CD14-positive monocyte (primary cell): ENCODE data around the gene ZNF57. TPM values are rescaled to one million over a fixed set of nuclear protein-coding genes. Genes with fewer than 3 reads are reported as not detected.
A peak's percentile ranks its signal among the peaks of the same experiment; 100 is the strongest.

Experiments used
- DNase-seq, 3 donors: peaks; one replicate each; pipeline ENCODE4 v3.0.0-alpha.2; 2011 to 2022
- H2AFZ ChIP-seq: 2 replicates; pipeline ENCODE4 v1.6.0; 2012; ENCODE audit warnings: mild to moderate bottlenecking, low read depth, low read length, inconsistent platforms; ENCODE audit not compliant: insufficient read depth, poor library complexity, severe bottlenecking
- H3K27ac ChIP-seq, 2 donors: 1 replicate in 1 of 2; 2 replicates in 1 of 2; pipeline ENCODE4 v1.5.1; 2012 to 2013; ENCODE audit warnings: low read length in 2 of 2, control low read depth in 1 of 2, inconsistent platforms in 1 of 2, low read depth in 1 of 2, mild to moderate bottlenecking in 1 of 2
- H3K27me3 ChIP-seq, 2 donors: one replicate each; pipeline versions ENCODE4 v1.6.0 to v1.6.1; 2011 to 2013; ENCODE audit warnings: low read length in 2 of 2; ENCODE audit not compliant: control insufficient read depth in 2 of 2, insufficient read depth in 2 of 2
- H3K36me3 ChIP-seq, 2 donors: replicated peaks in 1 of 2; 1 replicate in 1 of 2; 2 replicates in 1 of 2; pipeline versions ENCODE4 v1.5.1 to v1.6.1; 2012 to 2013; ENCODE audit warnings: low read length in 2 of 2, control low read depth in 1 of 2, inconsistent platforms in 1 of 2, mild to moderate bottlenecking in 1 of 2; ENCODE audit not compliant: insufficient read depth in 2 of 2, control insufficient read depth in 1 of 2
- H3K4me1 ChIP-seq, 2 donors: 1 replicate in 1 of 2; 2 replicates in 1 of 2; pipeline versions ENCODE4 v1.5.1 to v1.6.1; 2012 to 2013; ENCODE audit warnings: low read length in 2 of 2, control low read depth in 1 of 2, inconsistent platforms in 1 of 2, mild to moderate bottlenecking in 1 of 2, moderate library complexity in 1 of 2; ENCODE audit not compliant: insufficient read depth in 2 of 2, control insufficient read depth in 1 of 2
- H3K4me2 ChIP-seq: replicated peaks from 2 replicates; pipeline ENCODE3; 2012; ENCODE audit warnings: low read length, moderate library complexity, mild to moderate bottlenecking; ENCODE audit not compliant: poor library complexity, severe bottlenecking; ENCODE audit errors: extremely low read depth
- H3K4me3 ChIP-seq, 3 experiments: fragments of 200-600 bp in 1 of 3; sonication (generic) in 1 of 3; replicated peaks in 1 of 3; 1 replicate in 2 of 3; 2 replicates in 1 of 3; pipeline ENCODE4 v1.5.1; 2011 to 2013; ENCODE audit warnings: low read length in 3 of 3, mild to moderate bottlenecking in 3 of 3, control low read depth in 2 of 3, low read depth in 2 of 3, inconsistent platforms in 1 of 3, moderate library complexity in 1 of 3
- H3K79me2 ChIP-seq: 2 replicates; pipeline ENCODE4 v1.6.0; 2012; ENCODE audit warnings: mild to moderate bottlenecking, control low read depth, inconsistent platforms, low read length, moderate library complexity; ENCODE audit not compliant: insufficient read depth
- H3K9ac ChIP-seq: 2 replicates; pipeline ENCODE4 v1.6.0; 2017; ENCODE audit warnings: low read length, mild to moderate bottlenecking; ENCODE audit not compliant: insufficient read depth, poor library complexity, severe bottlenecking
- H3K9me3 ChIP-seq, 2 donors: replicated peaks in 1 of 2; 1 replicate in 1 of 2; 2 replicates in 1 of 2; pipeline versions ENCODE4 v1.5.1 to v1.6.1; 2012 to 2013; ENCODE audit warnings: low read length in 2 of 2, control low read depth in 1 of 2; ENCODE audit not compliant: control insufficient read depth in 1 of 2, insufficient read depth in 1 of 2
- H4K20me1 ChIP-seq: 2 replicates; pipeline ENCODE4 v1.6.0; 2012; ENCODE audit warnings: mild to moderate bottlenecking, low read length, control low read depth, moderate library complexity; ENCODE audit not compliant: insufficient read depth
- H3K27ac Mint-ChIP-seq, 7 donors: one replicate each; pipeline ENCODE4 v1.8.0; 2020; ENCODE audit warnings: mild to moderate bottlenecking in 7 of 7, mixed read lengths in 7 of 7, moderate library complexity in 6 of 7, inconsistent platforms in 2 of 7
- H3K27me3 Mint-ChIP-seq, 3 donors: one replicate each; pipeline ENCODE4 v1.8.0; 2021 to 2022; ENCODE audit warnings: low read depth in 3 of 3, mild to moderate bottlenecking in 3 of 3, mixed read lengths in 3 of 3, moderate library complexity in 3 of 3, inconsistent platforms in 1 of 3
- H3K36me3 Mint-ChIP-seq, 2 donors: one replicate each; pipeline ENCODE4 v1.8.0; 2020; ENCODE audit warnings: mixed read lengths in 2 of 2, inconsistent platforms in 1 of 2, mild to moderate bottlenecking in 1 of 2
- H3K4me1 Mint-ChIP-seq: one replicate; pipeline ENCODE4 v1.8.0; 2020; ENCODE audit warnings: mild to moderate bottlenecking, mixed read lengths
- H3K4me3 Mint-ChIP-seq, 2 donors: one replicate each; pipeline ENCODE4 v1.8.0; 2020; ENCODE audit warnings: mild to moderate bottlenecking in 2 of 2, mixed read lengths in 2 of 2, moderate library complexity in 1 of 2
- H3K9me3 Mint-ChIP-seq, 7 donors: one replicate each; pipeline ENCODE4 v1.8.0; 2020 to 2022; ENCODE audit warnings: mixed read lengths in 7 of 7, mild to moderate bottlenecking in 6 of 7, moderate library complexity in 6 of 7, inconsistent platforms in 2 of 7
- WGBS: methylation state at CpG from one replicate; pipeline ENCODE4 v1.1.5; 2013; ENCODE audit warnings: missing lambda C conversion rate; ENCODE audit not compliant: insufficient coverage; 5-methylcytosine and 5-hydroxymethylcytosine counted together
- intact Hi-C, 2 donors: fragments of 100-400 bp; cut with micrococcal nuclease; formaldehyde crosslinking; loops; one replicate each; pipeline versions ENCODE4 v1.15.0 to v1.15.1; 2023
- polyA plus RNA-seq, 3 donors: library from polyadenylated mRNA; depleted of rRNA in 1 of 3; unstranded in 2 of 3; stranded (reverse) in 1 of 3; fragments of 300-500 nt in 2 of 3; fragments of >200 nt in 1 of 3; fragmentation: Illumina TruSeq in 2 of 3; gene quantifications; 1 replicate in 2 of 3; 2 replicates in 1 of 3; pipeline ENCODE4 v1.2.3, GENCODE V29; 2012 to 2021
- TF ChIP-seq, protein P1 (sequence below): fragments of 200-600 bp; IDR thresholded peaks from one replicate; pipeline ENCODE4 v1.8.0; 2022; ENCODE audit warnings: antibody characterized with exemption, mild to moderate bottlenecking

The ZNF57 gene
- polyA plus RNA-seq, 3 donors: 1.4 to 2.1 (median 1.9) TPM

DNA sequence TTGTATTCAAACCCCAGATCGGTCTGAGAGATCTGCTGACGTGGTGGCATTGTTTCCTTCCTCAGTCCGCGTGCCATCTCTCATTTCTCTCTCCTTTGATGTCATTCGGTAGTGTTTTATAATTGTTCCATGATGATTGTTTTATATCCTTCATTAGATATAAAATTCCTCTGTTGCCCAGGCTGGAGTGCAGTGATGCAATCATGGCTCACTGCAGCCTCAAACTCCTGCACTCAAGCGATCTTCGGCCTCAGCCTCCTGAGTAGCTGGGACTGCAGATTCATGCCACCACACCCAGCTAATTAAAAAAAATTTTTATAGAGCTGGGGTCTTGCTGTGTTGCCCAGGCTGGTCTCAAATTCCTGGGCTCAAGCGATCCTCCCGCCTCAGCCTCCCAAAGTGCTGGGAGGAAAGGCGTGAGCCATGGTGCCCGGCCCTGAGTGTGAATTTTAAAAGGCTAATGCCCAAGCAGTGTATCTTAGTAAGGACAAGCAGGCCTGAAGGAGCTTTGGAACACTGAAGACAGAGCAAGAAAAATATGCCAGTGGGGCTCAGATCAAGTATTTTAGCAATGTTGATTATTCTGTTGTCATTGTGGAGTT is 5.3 kb downstream of the ZNF57 start:
- Histone ChIP-seq H3K27me3 (no peaks in the 10 kb centered on the region), H3K4me3 (no peak overlapping the region), H3K9me3 (peaks cover 0 to 7% of the 10 kb centered on the region in 2 donors), H3K27ac (no peak overlapping the region), H3K4me1 (peaks cover 8 to 9% of the 10 kb centered on the region in 2 donors), H4K20me1 (no peaks in the 10 kb centered on the region), H3K36me3 (no peaks in the 10 kb centered on the region), H3K79me2 (peaks cover 22% of the 10 kb centered on the region), H3K9ac (no peak overlapping the region), H2AFZ (no peak overlapping the region), H3K4me2 (no peak overlapping the region)
- intact Hi-C loops: no loop called here
- WGBS: 100% methylated on average over 4 of the region's 11 CpGs
- TF ChIP-seq, protein P1, sequence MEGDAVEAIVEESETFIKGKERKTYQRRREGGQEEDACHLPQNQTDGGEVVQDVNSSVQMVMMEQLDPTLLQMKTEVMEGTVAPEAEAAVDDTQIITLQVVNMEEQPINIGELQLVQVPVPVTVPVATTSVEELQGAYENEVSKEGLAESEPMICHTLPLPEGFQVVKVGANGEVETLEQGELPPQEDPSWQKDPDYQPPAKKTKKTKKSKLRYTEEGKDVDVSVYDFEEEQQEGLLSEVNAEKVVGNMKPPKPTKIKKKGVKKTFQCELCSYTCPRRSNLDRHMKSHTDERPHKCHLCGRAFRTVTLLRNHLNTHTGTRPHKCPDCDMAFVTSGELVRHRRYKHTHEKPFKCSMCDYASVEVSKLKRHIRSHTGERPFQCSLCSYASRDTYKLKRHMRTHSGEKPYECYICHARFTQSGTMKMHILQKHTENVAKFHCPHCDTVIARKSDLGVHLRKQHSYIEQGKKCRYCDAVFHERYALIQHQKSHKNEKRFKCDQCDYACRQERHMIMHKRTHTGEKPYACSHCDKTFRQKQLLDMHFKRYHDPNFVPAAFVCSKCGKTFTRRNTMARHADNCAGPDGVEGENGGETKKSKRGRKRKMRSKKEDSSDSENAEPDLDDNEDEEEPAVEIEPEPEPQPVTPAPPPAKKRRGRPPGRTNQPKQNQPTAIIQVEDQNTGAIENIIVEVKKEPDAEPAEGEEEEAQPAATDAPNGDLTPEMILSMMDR: no peak
- Mint-ChIP-seq H3K4me3 (no peak overlapping the region), H3K4me1 (peaks cover 14% of the 10 kb centered on the region), H3K27ac (peak overlapping the region in 1 of 7 donors; percentile 10), H3K27me3 (peaks cover 0 to 3% (median 0%) of the 10 kb centered on the region in 3 donors), H3K36me3 (peaks cover 6 to 13% of the 10 kb centered on the region in 2 donors), H3K9me3 (peaks cover 7 to 22% (median 10%) of the 10 kb centered on the region in 7 donors)
- DNase-seq: no peak

DNA sequence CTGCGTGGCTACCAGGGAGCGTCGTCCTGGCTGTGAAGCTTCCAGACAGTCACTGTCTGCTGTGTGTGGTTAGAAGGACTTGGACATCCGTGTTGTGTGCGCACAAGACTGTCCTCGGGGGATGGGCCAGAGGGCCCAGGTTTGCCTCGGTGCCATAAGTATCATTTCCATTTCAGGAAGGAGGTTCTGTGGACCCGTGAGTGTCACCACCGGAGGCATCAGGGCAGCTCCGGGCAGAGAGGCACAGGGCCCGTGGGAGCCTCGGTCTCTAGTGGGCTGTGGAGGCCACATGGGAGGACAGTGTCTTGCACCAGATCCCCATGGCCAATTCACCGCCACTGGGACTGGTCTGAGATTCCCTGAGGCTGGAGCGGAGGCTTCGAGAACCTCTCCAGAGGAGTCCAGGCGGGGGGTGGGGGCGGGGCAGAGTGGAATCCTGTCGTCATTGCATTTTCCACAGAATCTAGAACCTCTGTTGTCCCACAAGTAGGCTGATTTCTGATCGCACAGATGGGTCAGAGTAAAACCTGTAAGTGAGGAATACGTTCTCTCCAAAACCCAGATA is 6.0 kb downstream of the ZNF57 start:
- Histone ChIP-seq H3K9me3 (peaks cover 2 to 13% of the 10 kb centered on the region in 2 donors), H3K9ac (no peak overlapping the region), H3K36me3 (peaks cover 0 to under 1% of the 10 kb centered on the region in 2 donors), H3K4me3 (no peak overlapping the region), H3K27ac (no peak overlapping the region), H3K4me1 (peaks cover under 1 to 2% of the 10 kb centered on the region in 2 donors), H3K27me3 (no peaks in the 10 kb centered on the region), H3K4me2 (no peak overlapping the region), H3K79me2 (peaks cover 23% of the 10 kb centered on the region), H4K20me1 (no peaks in the 10 kb centered on the region), H2AFZ (no peak overlapping the region)
- DNase-seq: no peak
- Mint-ChIP-seq H3K27ac (no peak overlapping the region), H3K4me3 (no peak overlapping the region), H3K4me1 (peaks cover 7% of the 10 kb centered on the region), H3K36me3 (peaks cover 6 to 18% of the 10 kb centered on the region in 2 donors), H3K9me3 (peaks cover 10 to 29% (median 17%) of the 10 kb centered on the region in 7 donors), H3K27me3 (peaks cover 0 to 3% (median 0%) of the 10 kb centered on the region in 3 donors)
- intact Hi-C loops: no loop called here
- 96% methylated on average over 15 of the region's 20 CpGs for WGBS
- TF ChIP-seq, protein P1: no peak
